Measurements from ENCODE around the gene APPBP2. TPM values are rescaled to one million over a fixed set of nuclear protein-coding genes. Genes with fewer than 3 reads are reported as not detected.

APPBP2 gene
- total RNA-seq, 1 donor from 2014 or later, result 48.0 TPM

DNA sequence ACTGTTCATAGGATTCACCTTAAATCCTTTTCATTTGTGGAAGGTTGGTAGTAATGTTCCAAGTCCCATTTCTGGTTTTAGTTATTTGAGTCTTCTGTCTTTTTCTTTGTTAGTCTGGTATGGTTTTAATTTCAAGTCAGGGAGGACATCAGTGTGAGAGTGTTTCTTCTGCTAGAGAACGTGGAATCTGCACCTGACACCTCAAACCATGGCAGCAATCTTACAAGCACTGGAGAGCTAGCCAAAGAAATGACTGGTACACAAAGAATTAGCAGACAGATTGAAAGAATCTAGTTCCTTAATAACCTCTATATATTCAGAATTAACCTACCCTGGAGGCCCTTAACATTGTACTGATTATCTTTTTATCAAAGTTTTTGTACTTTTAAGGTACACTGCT is 53.6 kb downstream of the APPBP2 start:
- Histone ChIP-seq H3K9ac (no peak overlapping the region), H3K4me3 (no peak overlapping the region), H2AFZ (replicated peaks) (no peak overlapping the region), H3K27ac (no peak overlapping the region), H3F3A (ENCODE audit: low read depth) (peaks cover 4% of the 10 kb centered on the region), H3K4me1 (no peaks in the 10 kb centered on the region), H3K9me3 (ENCODE audit: low read depth) (no peaks in the 10 kb centered on the region), H3K79me2 (ENCODE audit: low read depth) (no peaks in the 10 kb centered on the region), H3K36me3 (peaks cover 21% of the 10 kb centered on the region), H4K20me1 (ENCODE audit: low read depth) (no peaks in the 10 kb centered on the region), H3K27me3 (no peaks in the 10 kb centered on the region), H3K4me2 (no peak overlapping the region)
- Mint-ChIP-seq H3K4me1 (no peaks in the 10 kb centered on the region), H3K27ac (no peak overlapping the region), H3K4me3 (no peak overlapping the region), H3K27me3 (ENCODE audit: insufficient read depth, low read depth) (no peaks in the 10 kb centered on the region), H3K9me3 (no peaks in the 10 kb centered on the region), H3K36me3 (peaks cover 43% of the 10 kb centered on the region)
- DNase-seq (ENCODE audit: low spot score), result no peak
- TF ChIP-seq EZH2phosphoT487 (IDR thresholded peaks at IDR 0.05) (no peak), CTCF (IDR thresholded peaks at IDR 0.05) (no peak), EZH2 (IDR thresholded peaks at IDR 0.05) (no peak)

DNA sequence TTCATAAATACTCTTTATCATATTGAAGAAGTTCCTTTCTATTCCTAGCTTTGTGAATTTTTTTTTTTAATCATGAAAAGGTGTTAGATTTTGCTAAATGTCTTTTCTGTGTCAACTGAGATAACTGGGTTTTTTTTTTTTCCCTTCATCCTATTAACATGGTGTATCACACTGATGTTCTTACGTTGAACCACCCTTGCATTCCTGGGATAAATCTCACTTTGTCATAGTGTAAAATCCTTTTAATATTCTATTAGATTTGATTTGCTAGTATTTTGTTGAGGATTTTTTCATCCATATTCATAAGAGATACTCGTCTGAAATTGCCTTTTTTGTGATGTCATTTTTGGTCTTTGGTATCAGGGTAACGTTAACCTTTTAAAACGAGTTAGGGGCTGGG is 54.6 kb downstream of the APPBP2 start:
- no peak overlapping the region for H2AFZ ChIP-seq (replicated peaks)
- Mint-ChIP-seq H3K9me3 (no peaks in the 10 kb centered on the region), H3K27me3 (ENCODE audit: insufficient read depth, low read depth) (no peaks in the 10 kb centered on the region), H3K36me3 (peaks cover 39% of the 10 kb centered on the region), H3K27ac (no peak overlapping the region), H3K4me3 (no peak overlapping the region), H3K4me1 (no peaks in the 10 kb centered on the region)
- no peaks in the 10 kb centered on the region for H3K79me2 ChIP-seq (ENCODE audit: low read depth)
- no peak overlapping the region for H3K9ac ChIP-seq
- H3K4me3 ChIP-seq, result no peak overlapping the region
- TF ChIP-seq CTCF (IDR thresholded peaks at IDR 0.05) (no peak), EZH2phosphoT487 (IDR thresholded peaks at IDR 0.05) (no peak), EZH2 (IDR thresholded peaks at IDR 0.05) (no peak)
- no peaks in the 10 kb centered on the region for H4K20me1 ChIP-seq (ENCODE audit: low read depth)
- DNase-seq (ENCODE audit: low spot score), result no peak
- H3K27me3 ChIP-seq, result no peaks in the 10 kb centered on the region
- no peak overlapping the region for H3K4me2 ChIP-seq
- H3K27ac ChIP-seq, result no peak overlapping the region
- no peaks in the 10 kb centered on the region for H3K9me3 ChIP-seq (ENCODE audit: low read depth)
- peaks cover 21% of the 10 kb centered on the region for H3K36me3 ChIP-seq
- no peaks in the 10 kb centered on the region for H3K4me1 ChIP-seq
- H3F3A ChIP-seq (ENCODE audit: low read depth), result no peaks in the 10 kb centered on the region

DNA sequence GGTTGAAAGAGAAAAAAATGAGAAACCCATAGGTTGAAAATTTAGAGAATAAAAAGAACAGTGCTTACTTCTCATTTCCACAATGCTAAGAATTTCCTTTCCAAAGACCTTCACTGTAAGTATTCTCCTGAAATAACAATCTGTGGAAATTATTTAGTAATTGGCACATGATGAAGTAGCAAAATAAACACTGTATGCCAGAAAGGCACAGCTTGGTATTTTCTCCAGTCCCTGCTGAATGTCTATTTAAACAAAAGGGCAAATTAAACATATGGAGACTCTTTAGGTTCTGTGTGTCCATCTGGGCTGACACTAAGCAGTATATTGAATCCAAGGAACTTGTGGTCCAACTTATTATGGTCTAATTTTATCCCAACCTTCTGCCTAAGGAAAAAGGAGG is 57.7 kb downstream of the APPBP2 start:
- Mint-ChIP-seq H3K36me3 (peaks cover 40% of the 10 kb centered on the region), H3K27me3 (ENCODE audit: insufficient read depth, low read depth) (no peaks in the 10 kb centered on the region), H3K4me3 (no peak overlapping the region), H3K4me1 (no peaks in the 10 kb centered on the region), H3K9me3 (no peaks in the 10 kb centered on the region), H3K27ac (no peak overlapping the region)
- Histone ChIP-seq H3K4me3 (no peak overlapping the region), H3K9ac (no peak overlapping the region), H3K4me2 (no peak overlapping the region), H3K79me2 (ENCODE audit: low read depth) (no peaks in the 10 kb centered on the region), H3F3A (ENCODE audit: low read depth) (no peaks in the 10 kb centered on the region), H3K27ac (no peak overlapping the region), H4K20me1 (ENCODE audit: low read depth) (no peaks in the 10 kb centered on the region), H3K9me3 (ENCODE audit: low read depth) (no peaks in the 10 kb centered on the region), H3K27me3 (no peaks in the 10 kb centered on the region), H2AFZ (replicated peaks) (no peak overlapping the region), H3K36me3 (peaks cover 27% of the 10 kb centered on the region), H3K4me1 (no peaks in the 10 kb centered on the region)
- TF ChIP-seq CTCF (IDR thresholded peaks at IDR 0.05) (no peak), EZH2 (IDR thresholded peaks at IDR 0.05) (no peak), EZH2phosphoT487 (IDR thresholded peaks at IDR 0.05) (no peak)
- DNase-seq (ENCODE audit: low spot score), result no peak

Data from neural progenitor cell (in vitro differentiated cells).